Measurements from ENCODE around the gene ETS1.

GRCh38 chr11:128518493-128519207 is 68.7 kb downstream of the ETS1 start:
- TF ChIP-seq CTCF (IDR thresholded peaks at IDR 0.05) (no peak), POLR2A (IDR thresholded peaks at IDR 0.05) (no peak)

Measured in adrenal gland (tissue), 5 donors.